LNCAP (cell line): Measurements from ENCODE around the gene MCCC2.

ENCODE experiments used
- TF ChIP-seq, protein P1 (sequence below): fragments of 450-650 bp; IDR thresholded peaks from 2 replicates; pipeline ENCODE4 v1.5.1; 2017; ENCODE audit warnings: mild to moderate bottlenecking

The MCCC2 gene

DNA sequence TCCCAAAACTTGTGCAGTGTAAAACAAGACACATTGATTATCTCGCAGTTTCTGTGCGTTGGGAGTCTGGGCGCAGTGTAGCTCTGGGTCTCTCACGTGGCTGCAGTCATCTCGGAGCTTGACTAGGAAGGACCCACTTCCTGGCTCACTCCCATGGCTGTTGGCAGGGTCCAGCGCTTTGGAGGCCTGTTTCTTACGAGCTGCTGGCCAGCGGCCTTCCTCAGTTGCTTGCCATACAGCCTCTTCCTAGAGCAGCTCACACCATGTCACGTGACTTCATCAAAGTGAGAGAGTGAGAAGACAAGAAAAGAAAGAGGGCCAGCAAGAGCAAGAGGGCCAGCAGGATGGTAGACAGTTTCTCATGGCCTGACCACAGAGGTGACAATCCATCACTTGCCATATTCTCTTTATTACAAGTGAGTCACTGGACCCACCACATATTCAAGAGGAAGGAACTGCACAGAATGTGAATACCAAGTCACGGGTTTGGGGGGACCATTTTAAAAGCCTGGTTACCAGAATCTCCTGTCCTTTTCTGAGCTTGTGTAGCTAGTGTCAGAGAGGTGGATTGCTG lies 36.2 kb downstream of the MCCC2 start:
- TF ChIP-seq, protein P1, sequence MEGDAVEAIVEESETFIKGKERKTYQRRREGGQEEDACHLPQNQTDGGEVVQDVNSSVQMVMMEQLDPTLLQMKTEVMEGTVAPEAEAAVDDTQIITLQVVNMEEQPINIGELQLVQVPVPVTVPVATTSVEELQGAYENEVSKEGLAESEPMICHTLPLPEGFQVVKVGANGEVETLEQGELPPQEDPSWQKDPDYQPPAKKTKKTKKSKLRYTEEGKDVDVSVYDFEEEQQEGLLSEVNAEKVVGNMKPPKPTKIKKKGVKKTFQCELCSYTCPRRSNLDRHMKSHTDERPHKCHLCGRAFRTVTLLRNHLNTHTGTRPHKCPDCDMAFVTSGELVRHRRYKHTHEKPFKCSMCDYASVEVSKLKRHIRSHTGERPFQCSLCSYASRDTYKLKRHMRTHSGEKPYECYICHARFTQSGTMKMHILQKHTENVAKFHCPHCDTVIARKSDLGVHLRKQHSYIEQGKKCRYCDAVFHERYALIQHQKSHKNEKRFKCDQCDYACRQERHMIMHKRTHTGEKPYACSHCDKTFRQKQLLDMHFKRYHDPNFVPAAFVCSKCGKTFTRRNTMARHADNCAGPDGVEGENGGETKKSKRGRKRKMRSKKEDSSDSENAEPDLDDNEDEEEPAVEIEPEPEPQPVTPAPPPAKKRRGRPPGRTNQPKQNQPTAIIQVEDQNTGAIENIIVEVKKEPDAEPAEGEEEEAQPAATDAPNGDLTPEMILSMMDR = no peak

DNA sequence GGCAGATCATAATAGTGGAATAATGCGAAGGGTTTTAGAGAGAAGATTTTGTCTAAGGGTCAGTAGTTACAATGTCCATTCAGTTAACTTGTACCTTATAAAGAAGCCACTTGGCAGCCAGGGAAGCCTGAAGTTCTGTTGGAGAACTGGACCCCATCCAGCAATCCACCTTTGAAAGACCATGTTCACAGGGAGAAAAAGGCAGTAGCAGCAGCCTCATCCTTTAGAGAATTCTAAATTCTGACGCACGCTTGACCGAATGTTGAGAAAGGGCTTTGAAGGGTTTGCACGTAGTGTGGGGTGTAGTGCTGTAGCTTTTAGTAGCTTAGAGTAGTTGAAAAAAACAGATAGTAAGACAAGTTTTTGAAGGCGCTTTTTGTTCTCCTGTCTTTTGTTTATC lies 42.8 kb downstream of the MCCC2 start:
- TF ChIP-seq, protein P1 = no peak

DNA sequence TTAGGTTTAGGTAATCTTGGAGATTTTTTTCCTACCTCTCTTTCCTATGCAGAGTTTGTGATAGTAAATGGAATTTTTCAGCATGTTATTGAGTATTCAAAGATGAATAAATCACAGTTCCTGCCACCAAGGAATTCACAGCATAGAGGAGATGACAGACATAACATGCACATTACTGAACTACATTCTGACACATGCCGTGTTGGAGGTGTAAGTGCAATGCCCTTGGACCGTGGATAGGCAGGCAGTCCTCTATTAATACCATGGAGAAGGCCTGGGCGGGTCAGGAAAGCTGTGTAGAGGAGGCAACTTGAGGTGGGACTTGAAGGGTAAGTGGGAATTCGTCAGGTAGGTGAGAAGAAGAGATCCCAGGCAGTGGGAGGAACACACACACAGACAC lies 43.9 kb downstream of the MCCC2 start:
- TF ChIP-seq, protein P1 = no peak

DNA sequence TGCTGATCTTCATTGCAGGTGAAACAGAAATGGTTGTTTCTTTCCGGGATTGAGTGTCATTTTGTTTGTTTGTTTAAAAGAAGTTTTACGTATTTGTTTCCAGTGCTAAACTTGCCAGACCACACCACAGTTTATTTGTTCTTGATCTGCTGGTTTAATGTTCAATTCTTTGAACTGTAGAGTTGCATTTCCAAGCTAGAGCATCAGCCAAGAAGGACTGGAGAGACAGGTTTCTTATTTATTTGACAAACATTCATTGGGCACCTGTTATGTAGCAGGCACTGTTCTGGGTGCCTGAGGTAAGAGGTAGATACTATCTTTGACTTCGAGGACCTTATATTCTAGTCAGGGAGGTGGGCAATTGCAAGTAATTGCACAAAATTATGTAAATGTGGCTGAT lies 45.0 kb downstream of the MCCC2 start:
- TF ChIP-seq, protein P1 = no peak

DNA sequence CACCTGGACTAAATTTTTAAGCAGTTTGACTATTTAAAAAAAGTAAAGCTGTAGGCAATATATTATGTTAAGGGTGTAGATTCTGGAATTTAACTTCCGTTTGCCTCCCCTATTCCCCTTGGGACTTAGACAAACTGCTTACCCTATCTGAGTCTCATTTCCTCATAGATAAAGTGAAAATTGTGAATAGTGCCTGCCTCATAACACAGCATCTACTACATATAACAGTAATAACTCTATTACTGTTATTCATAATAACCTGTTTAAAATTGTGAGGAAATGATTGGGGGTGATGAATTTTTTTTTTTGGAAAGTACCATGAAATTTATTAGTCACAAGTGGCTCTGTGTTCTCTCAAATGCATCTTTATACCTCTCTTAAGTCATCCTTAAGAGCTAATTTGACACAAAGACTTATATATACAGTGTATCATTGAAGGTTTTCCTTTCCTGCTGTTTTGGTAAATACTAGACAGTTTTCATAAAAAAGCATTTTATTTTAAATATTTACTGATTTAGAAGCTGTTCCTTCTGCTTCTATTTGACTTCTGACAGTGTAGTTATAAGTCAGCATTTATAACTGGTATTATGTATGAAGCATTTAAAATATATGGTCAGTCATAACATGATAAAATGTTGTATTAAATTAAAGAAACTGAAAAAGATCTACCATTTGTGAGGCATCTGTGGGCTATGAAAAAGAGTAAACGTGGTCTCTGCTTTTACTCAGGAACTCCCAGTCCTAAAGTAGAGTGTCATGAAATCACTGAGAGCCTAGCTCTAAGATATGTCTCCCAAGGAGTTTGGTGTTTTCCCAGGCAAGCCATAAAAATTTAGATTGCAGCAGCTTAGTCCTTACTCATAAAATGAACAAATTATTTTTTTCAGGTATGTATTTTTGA lies 46.4 kb downstream of the MCCC2 start:
- TF ChIP-seq, protein P1 = no peak

DNA sequence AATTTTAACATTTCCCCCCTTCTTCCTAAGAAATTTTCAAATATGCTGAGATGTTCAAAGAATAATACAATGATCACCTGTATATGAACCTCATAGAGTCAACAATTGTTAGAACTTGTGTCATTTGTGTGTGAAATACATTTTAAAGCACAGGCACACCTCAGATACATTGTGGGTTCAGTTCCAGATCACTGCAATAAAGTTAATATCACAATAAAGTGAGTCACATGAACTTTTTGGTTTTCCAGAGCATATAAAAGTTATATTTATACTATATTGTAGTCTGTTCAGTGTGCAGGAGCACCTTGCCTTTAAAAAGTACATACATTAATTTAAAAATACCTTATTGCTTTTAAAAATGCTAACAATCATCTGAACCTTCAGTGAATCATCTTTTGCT lies 50.0 kb downstream of the MCCC2 start:
- TF ChIP-seq, protein P1 = no peak

DNA sequence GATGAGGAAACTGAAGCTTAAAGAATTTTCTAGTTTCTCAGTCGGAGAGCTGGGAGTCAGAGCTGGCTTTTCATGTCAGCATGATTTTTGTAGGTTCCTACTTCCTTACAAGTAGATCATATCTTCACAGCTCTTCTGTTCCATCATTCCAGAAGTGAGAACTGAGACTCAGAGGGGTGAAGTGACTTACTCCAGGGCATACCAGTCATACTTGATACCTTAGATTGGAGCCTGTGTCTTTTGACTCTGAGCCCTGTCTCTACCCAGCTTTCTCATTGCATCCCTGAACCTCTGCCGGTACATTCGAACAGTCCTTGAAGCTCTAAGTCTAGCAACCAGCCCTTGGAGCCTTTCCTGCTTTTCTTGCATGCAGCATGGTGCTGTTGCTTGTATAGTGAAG lies 53.3 kb downstream of the MCCC2 start:
- TF ChIP-seq, protein P1 = no peak
